Measurements from ENCODE around the gene ARHGEF26. TPM values are rescaled to one million over a fixed set of nuclear protein-coding genes. Genes with fewer than 3 reads are reported as not detected.

The ARHGEF26 gene
- total and polyA plus RNA-seq, 2 experiments from 2014 or later = 9.4 to 16.9 TPM

- Histone ChIP-seq H3K27ac (ENCODE audit: low read depth) (no peak overlapping the region), H3F3A (replicated peaks; ENCODE audit: low read depth) (no peaks in the 10 kb centered on the region; the same call in none of the 2 replicates), H3K9me2 (ENCODE audit: insufficient read depth) (no peaks in the 10 kb centered on the region), H2AFZ (no peak overlapping the region), H4K20me1 (replicated peaks; ENCODE audit: insufficient read depth) (no peaks in the 10 kb centered on the region), H3K79me2 (replicated peaks; ENCODE audit: insufficient read depth) (no peaks in the 10 kb centered on the region), H3K4me1 (ENCODE audit: insufficient read depth) (peaks cover 17% of the 10 kb centered on the region), H3K4me3 (no peak overlapping the region), H3K4me2 (no peak overlapping the region), H3K27me3 (ENCODE audit: insufficient read depth) (no peaks in the 10 kb centered on the region), H3K36me3 (ENCODE audit: insufficient read depth) (peaks cover 20% of the 10 kb centered on the region; the same call in 1 of the 2 replicates)
- Mint-ChIP-seq H3K36me3 (ENCODE audit: low read depth) (peaks cover 44% of the 10 kb centered on the region), H3K27me3 (ENCODE audit: insufficient read depth, low read depth, poor library complexity) (peaks cover 2% of the 10 kb centered on the region), H3K9me3 (no peaks in the 10 kb centered on the region), H3K4me1 (peaks cover 14% of the 10 kb centered on the region), H3K27ac (no peak overlapping the region; the same call in 1 of the 2 replicates), H3K4me3 (no peak overlapping the region)
- ATAC-seq = peak; percentile 97
- peak; percentile 91 to 95 for TF ChIP-seq CTCF (conservative IDR thresholded peaks at IDR 0.05; ENCODE audit: low read depth in 2 of 2)
- TF ChIP-seq EZH2phosphoT487 (IDR thresholded peaks at IDR 0.05; ENCODE audit: unreplicated experiment) = no peak
- DNase-seq (ENCODE audit: low spot score) = peak; percentile 97
These were observed 131.8 kb downstream of the ARHGEF26 start for GRCh38 chr3:154252759-154253638.

- H3K27me3 ChIP-seq (ENCODE audit: insufficient read depth) = no peaks in the 10 kb centered on the region
- TF ChIP-seq CTCF (conservative IDR thresholded peaks at IDR 0.05; ENCODE audit: low read depth in 2 of 2) = no peak
- no peak for TF ChIP-seq POLR2AphosphoS5 (IDR thresholded peaks at IDR 0.05; ENCODE audit: low read depth)
- TF ChIP-seq ZNF114 (CRISPR knock-in tag; IDR thresholded peaks at IDR 0.05) = no peak
- TF ChIP-seq NANOG (IDR thresholded peaks at IDR 0.05; ENCODE audit: borderline replicate concordance) = no peak
- no peak for TF ChIP-seq JUNB (IDR thresholded peaks at IDR 0.05; ENCODE audit: unreplicated experiment)
- no peak for TF ChIP-seq STAT1 (IDR thresholded peaks at IDR 0.05; ENCODE audit: unreplicated experiment)
- no peak for TF ChIP-seq EZH2 (IDR thresholded peaks at IDR 0.05; ENCODE audit: low read depth, unreplicated experiment)
- no peak for TF ChIP-seq EZH2phosphoT487 (IDR thresholded peaks at IDR 0.05; ENCODE audit: unreplicated experiment)
- no peak for TF ChIP-seq CREB1 (CRISPR knock-in tag; IDR thresholded peaks at IDR 0.05; ENCODE audit: low read depth)
- no peak for TF ChIP-seq ETS1 (IDR thresholded peaks at IDR 0.05)
These were observed 133.3 kb downstream of the ARHGEF26 start for GRCh38 chr3:154254527-154254926.

More at GRCh38 chr3:154254527-154254926, 133.3 kb downstream of the ARHGEF26 start:
- H3K4me3 ChIP-seq = no peak overlapping the region
- H3K9me3 Mint-ChIP-seq = no peaks in the 10 kb centered on the region
- 0 out of 2 replicates have a peak, but pooled peaks cover 2% of the 10 kb centered on the region for H4K20me1 ChIP-seq (replicated peaks; ENCODE audit: insufficient read depth)
- no peaks in the 10 kb centered on the region for H3K9me2 ChIP-seq (ENCODE audit: insufficient read depth)
- H2AFZ ChIP-seq = no peak overlapping the region
- H3K27me3 Mint-ChIP-seq (ENCODE audit: insufficient read depth, low read depth, poor library complexity) = no peaks in the 10 kb centered on the region
- H3K36me3 ChIP-seq (ENCODE audit: insufficient read depth) = peaks cover 29% of the 10 kb centered on the region; the same call in 1 of the 2 replicates
- DNase-seq (ENCODE audit: low spot score) (no peak), ATAC-seq (no peak)
- no peak overlapping the region for H3K4me3 Mint-ChIP-seq
- no peaks in the 10 kb centered on the region for H3K79me2 ChIP-seq (replicated peaks; ENCODE audit: insufficient read depth)
- no peak overlapping the region for H3K4me2 ChIP-seq
- peaks cover 13% of the 10 kb centered on the region for H3K4me1 Mint-ChIP-seq
- peaks cover 12% of the 10 kb centered on the region for H3K4me1 ChIP-seq (ENCODE audit: insufficient read depth)
- no peak overlapping the region for H3K27ac ChIP-seq (ENCODE audit: low read depth)
- peaks cover 58% of the 10 kb centered on the region for H3K36me3 Mint-ChIP-seq (ENCODE audit: low read depth)
- H3K27ac Mint-ChIP-seq = no peak overlapping the region
- H3F3A ChIP-seq (replicated peaks; ENCODE audit: low read depth) = no peaks in the 10 kb centered on the region; the same call in none of the 2 replicates

All from GM23338 (cell line).